WTC11 (cell line): ENCODE data around the gene AATK. TPM values are rescaled to one million over a fixed set of nuclear protein-coding genes. Genes with fewer than 3 reads are reported as not detected.

Experiments
- ATAC-seq: fragments of 200-7000 bp; cut with Tn5 transposase; 2 replicates; pipeline ENCODE4 v1.10.0; 2021; ENCODE audit warnings: mild to moderate bottlenecking, moderate library complexity
- CTCF ChIA-PET: fragments of 300-600 bp; sonication (Branson Sonifier 250); formaldehyde crosslinking; loops from one replicate; lab custom pipeline; 2021; ENCODE audit warnings: antibody characterized with exemption; lab: Charles Lee
- POLR2A ChIA-PET: fragments of 350-600 bp; sonication (Branson Sonifier 250); formaldehyde crosslinking; loops from one replicate; lab custom pipeline; 2021; ENCODE audit warnings: antibody characterized with exemption; lab: Charles Lee
- DNase-seq: peaks from one replicate; pipeline ENCODE4 v3.0.0; 2021; ENCODE audit warnings: low spot score
- H3K27ac Mint-ChIP-seq: 2 replicates; pipeline ENCODE4 v1.8.0; 2021; ENCODE audit warnings: mixed read lengths
- H3K27me3 Mint-ChIP-seq: 2 replicates; pipeline ENCODE4 v1.8.0; 2021; ENCODE audit warnings: low read depth, mild to moderate bottlenecking, moderate library complexity, mixed read lengths
- H3K36me3 Mint-ChIP-seq: 2 replicates; pipeline ENCODE4 v1.8.0; 2021; ENCODE audit warnings: mixed read lengths
- H3K4me1 Mint-ChIP-seq: 2 replicates; pipeline ENCODE4 v1.8.0; 2022; ENCODE audit warnings: mixed read lengths
- H3K4me3 Mint-ChIP-seq: 2 replicates; pipeline ENCODE4 v1.8.0; 2021; ENCODE audit warnings: mild to moderate bottlenecking, moderate library complexity, mixed read lengths
- H3K9me3 Mint-ChIP-seq: 2 replicates; pipeline ENCODE4 v1.8.0; 2021; ENCODE audit warnings: mixed read lengths
- AR ChIP-seq: fragments of 250-450 bp; sonication (Bioruptor Pico); IDR thresholded peaks from 2 replicates; pipeline ENCODE4 v1.9.0; 2021; ENCODE audit warnings: mild to moderate bottlenecking
- ELF4 ChIP-seq: sonication (generic); formaldehyde crosslinking; IDR thresholded peaks from 2 replicates; pipeline ENCODE4 v1.8.1; 2022; ENCODE audit warnings: low read depth, mild to moderate bottlenecking, moderate library complexity, missing genetic modification reagents
- ERG ChIP-seq: fragments of 250-450 bp; sonication (Bioruptor Pico); IDR thresholded peaks from 2 replicates; pipeline ENCODE4 v1.8.0; 2021; ENCODE audit warnings: mild to moderate bottlenecking
- FOXP1 ChIP-seq: sonication (generic); formaldehyde crosslinking; IDR thresholded peaks from 2 replicates; pipeline ENCODE4 v1.8.0; 2022; ENCODE audit warnings: missing genetic modification reagents, mild to moderate bottlenecking, moderate library complexity, borderline replicate concordance
- JUN ChIP-seq: sonication (generic); formaldehyde crosslinking; IDR thresholded peaks from 2 replicates; pipeline ENCODE4 v1.8.0; 2023; ENCODE audit warnings: mild to moderate bottlenecking, missing genetic modification reagents
- MXD4 ChIP-seq: fragments of 250-450 bp; sonication (Bioruptor Pico); IDR thresholded peaks from 2 replicates; pipeline ENCODE4 v1.8.0; 2021; ENCODE audit warnings: mild to moderate bottlenecking, moderate library complexity, borderline replicate concordance
- NFATC4 ChIP-seq: fragments of 250-450 bp; sonication (Bioruptor Pico); IDR thresholded peaks from 2 replicates; pipeline ENCODE4 v1.9.0; 2021; ENCODE audit warnings: mild to moderate bottlenecking
- NFE2L1 ChIP-seq: sonication (generic); formaldehyde crosslinking; IDR thresholded peaks from 2 replicates; pipeline ENCODE4 v1.8.1; 2023; ENCODE audit warnings: missing genetic modification reagents
- PRRX2 ChIP-seq: fragments of 250-450 bp; sonication (Bioruptor Pico); IDR thresholded peaks from 2 replicates; pipeline ENCODE4 v1.8.0; 2021; ENCODE audit warnings: mild to moderate bottlenecking
- SP1 ChIP-seq: sonication (generic); formaldehyde crosslinking; conservative IDR thresholded peaks from 2 replicates; pipeline ENCODE4 v1.8.1; 2022; ENCODE audit warnings: missing genetic modification reagents
- TEAD1 ChIP-seq: sonication (generic); formaldehyde crosslinking; IDR thresholded peaks from 2 replicates; pipeline ENCODE4 v1.8.0; 2022; ENCODE audit warnings: mild to moderate bottlenecking, missing genetic modification reagents
- ZNF138 ChIP-seq: sonication (generic); formaldehyde crosslinking; conservative IDR thresholded peaks from 2 replicates; pipeline ENCODE4 v1.8.1; 2022; ENCODE audit warnings: mild to moderate bottlenecking, moderate library complexity, missing genetic modification reagents
- ZNF219 ChIP-seq: sonication (generic); formaldehyde crosslinking; IDR thresholded peaks from 2 replicates; pipeline ENCODE4 v1.8.0; 2023; ENCODE audit warnings: missing genetic modification reagents, mild to moderate bottlenecking, borderline replicate concordance
- ZNF532 ChIP-seq: fragments of 250-450 bp; sonication (Bioruptor Pico); IDR thresholded peaks from 2 replicates; pipeline ENCODE4 v1.9.0; 2021; ENCODE audit warnings: mild to moderate bottlenecking, borderline replicate concordance
- ZNF671 ChIP-seq: fragments of 250-450 bp; sonication (Bioruptor Pico); IDR thresholded peaks from 2 replicates; pipeline ENCODE4 v1.8.0; 2021; ENCODE audit warnings: mild to moderate bottlenecking
- total RNA-seq: library from RNA; stranded (reverse); gene quantifications from 3 replicates; pipeline ENCODE4 v1.2.3, GENCODE V29; 2021
- TF ChIP-seq, protein P1 (sequence below): sonication (generic); formaldehyde crosslinking; IDR thresholded peaks from 2 replicates; pipeline ENCODE4 v1.8.1; 2023; ENCODE audit warnings: mild to moderate bottlenecking, missing genetic modification reagents, moderate library complexity

Gene AATK
- total RNA-seq, 1 experiment from 2014 or later: 2.9 TPM

DNA sequence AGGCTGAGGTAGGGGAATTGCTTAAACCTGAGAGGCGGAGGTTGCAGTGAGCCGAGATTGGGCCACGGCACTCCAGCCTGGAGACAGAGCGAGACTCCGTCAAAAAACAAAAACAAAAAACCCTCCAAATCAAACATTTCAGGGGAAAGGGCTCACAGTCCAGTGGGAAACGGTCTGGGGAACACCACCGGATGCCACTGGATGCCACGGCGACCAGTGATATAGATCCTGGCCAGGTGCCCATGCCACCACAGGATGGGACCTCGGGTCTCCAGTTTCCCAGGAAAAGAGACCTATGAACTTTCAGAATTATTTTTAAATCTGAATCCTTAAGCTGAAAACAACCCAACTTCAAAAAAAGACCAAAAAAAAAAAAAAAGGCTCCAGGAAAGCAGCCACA lies 44.4 kb upstream of the AATK start:
- ATAC-seq (no peak), DNase-seq (no peak)
- TF ChIP-seq TEAD1 (no peak), ZNF532 (CRISPR knock-in tag) (no peak), MXD4 (CRISPR knock-in tag) (no peak), FOXP1 (CRISPR knock-in tag) (no peak), NFE2L1 (CRISPR knock-in tag) (no peak), ZNF138 (CRISPR knock-in tag) (no peak), PRRX2 (no peak), ZNF671 (CRISPR knock-in tag) (no peak)
- no peaks in the 10 kb centered on the region; the same call in 1 of the 2 replicates for H3K36me3 Mint-ChIP-seq
- no peak overlapping the region for H3K27ac Mint-ChIP-seq
- H3K4me3 Mint-ChIP-seq: no peak overlapping the region
- no peaks in the 10 kb centered on the region for H3K27me3 Mint-ChIP-seq
- H3K4me1 Mint-ChIP-seq: no peaks in the 10 kb centered on the region
- H3K9me3 Mint-ChIP-seq: no peaks in the 10 kb centered on the region
- POLR2A ChIA-PET: no interaction called here
- CTCF ChIA-PET: interaction anchor here (0.8 to 1.5 kb wide), 6 partner anchors 9 to 88 kb away, joined by 3 to 7 read pairs (median 4); partner anchors contain the start of genes CEP131, NDUFAF8 and TEPSIN

GRCh38 chr17:81209141-81209540 lies 43.1 kb upstream of the AATK start:
- H3K27me3 Mint-ChIP-seq: no peaks in the 10 kb centered on the region
- no peak for ATAC-seq
- TF ChIP-seq ZNF219 (CRISPR knock-in tag) (no peak), AR (CRISPR knock-in tag) (no peak), JUN (no peak), ELF4 (no peak), ERG (CRISPR knock-in tag) (no peak), NFATC4 (no peak), SP1 (CRISPR knock-in tag) (no peak)
- TF ChIP-seq, protein P1, sequence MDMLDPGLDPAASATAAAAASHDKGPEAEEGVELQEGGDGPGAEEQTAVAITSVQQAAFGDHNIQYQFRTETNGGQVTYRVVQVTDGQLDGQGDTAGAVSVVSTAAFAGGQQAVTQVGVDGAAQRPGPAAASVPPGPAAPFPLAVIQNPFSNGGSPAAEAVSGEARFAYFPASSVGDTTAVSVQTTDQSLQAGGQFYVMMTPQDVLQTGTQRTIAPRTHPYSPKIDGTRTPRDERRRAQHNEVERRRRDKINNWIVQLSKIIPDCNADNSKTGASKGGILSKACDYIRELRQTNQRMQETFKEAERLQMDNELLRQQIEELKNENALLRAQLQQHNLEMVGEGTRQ (CRISPR knock-in tag): no peak
- H3K36me3 Mint-ChIP-seq: no peaks in the 10 kb centered on the region; the same call in 1 of the 2 replicates
- H3K9me3 Mint-ChIP-seq: no peaks in the 10 kb centered on the region
- no peak overlapping the region for H3K4me3 Mint-ChIP-seq
- no peak overlapping the region for H3K27ac Mint-ChIP-seq
- DNase-seq: no peak
- CTCF ChIA-PET: interaction anchor here (1.1 kb wide), 1 partner anchor 9 kb away, joined by 3 read pairs; no protein-coding TSS in a partner anchor
- POLR2A ChIA-PET: no interaction called here
- H3K4me1 Mint-ChIP-seq: no peaks in the 10 kb centered on the region
